ENCODE data around the gene RNPEPL1.
A peak's percentile ranks its signal among the peaks of the same experiment; 100 is the strongest.

The RNPEPL1 gene

DNA sequence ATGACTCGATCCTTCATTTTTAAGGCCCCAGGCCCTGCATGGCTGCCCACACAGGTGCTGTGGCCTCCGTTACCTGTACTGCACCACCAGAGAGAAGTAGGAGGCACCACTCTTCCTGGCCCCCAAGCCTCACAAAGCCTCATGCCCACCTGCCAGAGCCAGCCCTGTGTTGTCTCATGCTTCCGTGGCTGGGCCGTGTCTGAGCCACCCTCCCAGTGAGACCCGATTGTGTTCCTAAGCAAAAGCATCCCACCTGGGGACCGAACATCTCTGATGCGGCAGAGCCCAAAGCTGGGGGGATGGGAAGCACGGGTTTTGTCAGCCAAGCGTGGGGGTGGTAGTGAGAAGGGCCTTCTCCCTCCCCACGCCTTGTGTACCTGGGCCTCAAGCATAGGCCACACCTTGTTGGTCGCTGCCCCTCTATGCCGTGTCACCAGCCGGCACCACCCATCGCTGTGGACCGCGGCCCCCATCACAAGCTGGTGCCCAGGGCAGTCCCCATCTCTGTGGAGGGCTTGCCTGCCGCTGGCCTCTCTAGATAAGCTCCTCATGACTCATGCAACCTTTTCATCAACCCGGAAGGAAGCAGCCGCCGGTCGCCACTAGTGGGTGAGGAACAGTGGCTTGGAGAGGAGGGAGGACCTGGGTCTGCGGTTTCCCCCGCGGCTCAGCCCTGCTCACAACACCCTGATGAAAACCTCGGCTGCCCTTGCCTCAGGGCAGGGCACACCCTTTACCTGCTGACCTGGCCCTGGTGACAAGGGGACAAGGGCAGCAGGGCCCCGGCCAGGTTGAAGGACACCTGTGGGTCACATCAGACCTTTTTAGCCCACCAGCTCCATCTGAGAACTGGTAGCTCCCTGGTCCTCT is 2.7 kb upstream of the RNPEPL1 start:
- DNase-seq (ENCODE audit: low spot score) = no peak

DNA sequence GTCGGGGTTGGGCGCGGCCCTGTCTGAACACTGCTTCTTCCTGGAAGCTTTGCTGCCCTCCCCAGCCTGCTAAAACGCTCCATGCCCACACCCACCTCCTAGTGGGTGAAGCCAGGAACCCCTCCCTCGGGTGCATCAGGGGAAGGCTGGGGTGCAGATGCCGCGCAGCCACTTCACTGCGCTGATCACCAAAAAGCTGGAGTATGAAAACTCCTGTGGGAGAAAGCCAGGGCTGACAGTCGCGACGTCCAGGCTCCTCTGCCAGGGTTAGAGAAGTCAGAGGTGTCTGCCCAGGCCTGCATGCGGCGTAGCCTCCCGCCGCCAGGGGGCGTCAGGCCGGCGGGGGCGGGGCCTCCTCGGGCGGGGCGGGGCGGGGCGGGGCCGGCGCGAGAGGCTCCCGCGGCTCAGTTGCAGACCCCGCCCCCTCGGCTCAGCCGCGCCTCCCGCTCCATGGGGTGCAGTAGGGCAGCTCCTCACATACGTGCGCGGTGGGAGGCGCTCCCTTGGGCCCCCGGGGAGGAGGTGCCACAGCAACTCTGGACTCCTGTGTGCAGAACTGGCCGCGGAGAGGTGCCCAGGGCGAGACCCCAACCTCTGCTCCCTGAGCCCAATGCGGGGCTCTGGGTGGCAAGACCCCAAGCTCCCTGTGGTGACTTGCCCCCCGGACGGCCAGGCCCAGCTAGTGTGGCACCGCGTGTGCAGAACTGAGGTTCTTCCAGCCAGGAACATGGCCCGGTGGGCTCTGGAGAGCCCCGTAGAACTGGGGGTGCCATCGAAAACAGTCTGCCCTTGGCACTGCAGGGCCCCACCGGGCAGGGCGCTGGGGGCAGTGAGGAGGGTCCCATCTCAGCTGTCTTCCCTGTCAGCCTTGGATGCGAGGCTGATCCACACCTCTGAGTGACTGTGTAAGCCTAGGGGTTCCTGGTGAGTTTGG is 1.8 kb upstream of the RNPEPL1 start:
- peak; percentile 92 for DNase-seq (ENCODE audit: low spot score)

DNA sequence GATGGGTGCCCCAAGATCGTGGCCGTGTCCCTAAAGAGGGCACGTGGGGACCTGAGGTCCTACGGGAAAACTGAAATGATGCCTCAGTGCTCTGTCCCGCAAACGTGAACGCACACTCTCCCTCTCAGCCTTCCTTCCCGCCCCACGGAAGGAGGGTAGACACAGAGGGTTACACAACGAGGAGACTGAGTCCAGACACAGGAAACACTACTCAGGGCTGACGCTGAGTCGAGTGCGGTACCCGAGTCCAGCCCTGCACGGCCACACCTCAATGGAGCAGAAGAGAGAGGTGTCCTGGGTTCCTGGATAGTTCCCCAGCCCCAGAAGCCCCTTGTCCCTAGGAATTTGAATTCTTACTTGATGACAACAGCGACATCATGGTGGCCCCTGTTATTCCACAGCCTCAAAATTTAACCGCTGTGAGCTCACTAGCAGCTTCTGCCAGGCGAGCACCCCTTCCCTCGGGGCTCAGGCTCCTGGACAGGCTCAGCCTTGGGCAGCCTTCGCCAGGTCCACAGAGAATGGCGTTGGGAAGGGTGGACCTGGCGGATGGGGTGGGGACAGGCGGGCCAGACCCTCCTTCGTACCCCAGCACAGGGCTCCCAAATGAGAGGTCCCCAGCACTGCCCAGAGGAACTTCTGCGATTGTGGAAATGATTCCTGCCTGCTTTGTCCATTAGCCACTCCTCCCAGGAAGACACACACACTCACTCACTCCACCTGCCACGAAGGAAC is 980 bp upstream of the RNPEPL1 start:
- no peak for DNase-seq (ENCODE audit: low spot score)

DNA sequence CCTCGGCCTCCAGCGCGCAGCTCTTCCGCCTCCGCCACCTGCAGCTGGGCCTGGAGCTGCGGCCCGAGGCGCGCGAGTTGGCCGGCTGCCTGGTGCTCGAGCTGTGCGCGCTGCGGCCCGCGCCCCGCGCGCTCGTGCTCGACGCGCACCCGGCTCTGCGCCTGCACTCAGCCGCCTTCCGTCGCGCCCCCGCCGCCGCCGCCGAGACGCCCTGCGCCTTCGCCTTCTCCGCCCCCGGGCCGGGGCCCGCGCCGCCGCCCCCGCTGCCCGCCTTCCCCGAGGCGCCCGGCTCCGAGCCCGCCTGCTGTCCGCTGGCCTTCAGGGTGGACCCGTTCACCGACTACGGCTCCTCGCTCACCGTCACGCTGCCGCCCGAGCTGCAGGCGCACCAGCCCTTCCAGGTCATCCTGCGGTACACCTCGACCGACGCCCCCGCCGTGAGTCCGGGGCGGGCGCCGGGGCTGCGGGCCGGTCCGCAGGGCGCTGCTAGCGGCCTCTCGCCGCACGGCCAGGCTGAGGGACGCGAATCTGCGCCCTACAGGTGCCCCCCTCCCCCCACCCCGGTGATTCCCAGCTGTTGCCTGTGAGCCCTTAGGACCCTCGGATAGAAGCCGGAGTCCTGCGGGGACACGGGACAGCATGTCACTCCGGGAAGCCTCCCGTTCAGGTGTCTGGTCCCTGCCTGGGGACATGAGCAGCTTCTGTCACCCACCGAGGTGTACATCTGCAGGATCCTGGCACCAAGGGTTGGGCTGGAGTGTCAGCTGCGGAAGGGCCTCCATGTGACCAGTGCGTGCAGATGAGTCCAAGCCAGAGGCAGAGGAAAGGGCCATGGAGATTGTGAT is 616 bp downstream of the RNPEPL1 start:
- DNase-seq (ENCODE audit: low spot score) = peak; percentile 88

DNA sequence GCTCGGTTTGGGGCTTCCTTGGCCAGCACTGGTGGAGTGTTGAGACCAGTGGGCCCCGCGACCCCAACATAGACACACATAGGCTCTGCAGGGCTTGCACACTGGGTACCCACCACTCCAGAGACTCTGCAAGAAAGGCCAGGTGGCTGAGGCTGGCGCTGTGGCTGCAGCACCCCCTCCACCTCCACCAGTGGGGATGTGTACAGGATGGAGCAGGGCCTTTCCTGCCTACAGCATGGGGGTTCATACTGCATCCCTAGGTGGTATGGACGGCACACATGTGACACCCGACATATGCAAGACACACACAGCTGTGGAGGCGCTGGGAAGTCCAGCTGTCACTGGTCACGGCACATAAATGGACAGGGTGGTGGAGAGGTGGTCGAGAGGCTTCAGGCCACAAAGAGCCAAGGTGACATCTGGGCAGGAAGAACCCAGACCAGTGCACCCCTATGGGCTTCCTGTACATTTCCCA is 1.3 kb downstream of the RNPEPL1 start:
- no peak for DNase-seq (ENCODE audit: low spot score)

DNA sequence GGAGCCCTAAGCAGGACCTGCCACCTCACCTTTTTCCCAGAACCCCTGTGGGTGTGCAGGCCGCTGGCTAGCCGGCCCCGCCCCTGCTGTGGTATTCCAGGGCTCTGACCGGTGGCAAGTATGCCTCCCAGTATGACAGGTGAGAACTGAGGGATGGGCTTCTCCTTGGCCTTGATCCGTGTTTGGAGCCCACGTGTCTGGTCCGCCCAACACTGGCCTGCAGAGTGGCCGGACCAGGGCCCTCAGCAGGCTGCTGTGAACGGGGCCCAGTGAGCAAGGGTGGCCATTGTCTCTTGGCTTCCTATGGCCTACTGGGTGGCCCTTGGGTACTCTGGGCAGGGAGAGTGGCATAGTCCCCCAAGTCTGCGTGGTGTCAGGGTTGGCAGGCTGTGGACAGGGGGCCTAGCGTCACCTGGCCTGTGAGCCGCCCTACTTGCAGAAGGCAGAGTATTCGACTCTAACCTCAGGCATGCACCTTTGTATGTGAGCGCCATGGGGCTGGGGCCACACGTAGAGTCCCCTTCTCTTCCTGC is 1.8 kb downstream of the RNPEPL1 start:
- DNase-seq (ENCODE audit: low spot score) = no peak

DNA sequence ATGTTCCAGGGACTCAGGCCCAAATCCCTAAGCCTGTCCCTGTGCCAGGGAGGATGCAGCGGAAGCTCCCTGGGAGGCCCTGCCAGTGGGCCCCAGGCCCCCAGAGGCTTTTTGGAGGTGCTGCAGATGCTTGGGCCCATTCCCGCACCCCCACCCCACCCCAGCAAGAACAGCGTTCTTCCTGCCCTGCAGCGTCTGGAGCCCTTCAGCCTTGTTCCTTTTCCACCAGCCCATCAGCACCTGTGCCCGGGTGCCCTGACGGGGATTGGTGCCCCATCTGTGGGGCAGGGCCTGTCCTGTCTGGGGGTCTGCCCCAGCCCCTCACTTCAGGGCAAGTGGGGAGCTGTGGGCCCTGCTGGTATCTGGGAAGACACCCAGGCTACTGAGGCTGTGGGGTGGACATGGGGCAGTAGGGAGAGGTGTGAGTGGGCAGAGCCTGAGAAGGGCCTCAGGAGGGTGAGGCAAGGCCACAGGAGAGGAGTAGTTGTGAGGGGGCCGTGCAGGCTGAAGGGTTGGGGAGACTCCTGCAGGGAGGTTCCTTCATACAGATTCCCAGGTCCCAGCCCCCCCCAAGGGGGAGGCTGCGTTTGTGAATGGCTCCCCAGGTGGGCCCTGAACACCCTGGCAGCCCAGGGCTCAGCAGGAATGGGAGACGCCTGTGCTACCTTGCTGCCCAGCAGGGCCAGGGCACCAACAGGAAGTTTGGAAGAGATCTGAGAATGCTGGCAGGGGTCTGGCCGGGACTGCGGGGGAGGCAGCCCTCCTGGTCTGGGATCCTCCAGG is 2.4 kb downstream of the RNPEPL1 start:
- no peak for DNase-seq (ENCODE audit: low spot score)

DNA sequence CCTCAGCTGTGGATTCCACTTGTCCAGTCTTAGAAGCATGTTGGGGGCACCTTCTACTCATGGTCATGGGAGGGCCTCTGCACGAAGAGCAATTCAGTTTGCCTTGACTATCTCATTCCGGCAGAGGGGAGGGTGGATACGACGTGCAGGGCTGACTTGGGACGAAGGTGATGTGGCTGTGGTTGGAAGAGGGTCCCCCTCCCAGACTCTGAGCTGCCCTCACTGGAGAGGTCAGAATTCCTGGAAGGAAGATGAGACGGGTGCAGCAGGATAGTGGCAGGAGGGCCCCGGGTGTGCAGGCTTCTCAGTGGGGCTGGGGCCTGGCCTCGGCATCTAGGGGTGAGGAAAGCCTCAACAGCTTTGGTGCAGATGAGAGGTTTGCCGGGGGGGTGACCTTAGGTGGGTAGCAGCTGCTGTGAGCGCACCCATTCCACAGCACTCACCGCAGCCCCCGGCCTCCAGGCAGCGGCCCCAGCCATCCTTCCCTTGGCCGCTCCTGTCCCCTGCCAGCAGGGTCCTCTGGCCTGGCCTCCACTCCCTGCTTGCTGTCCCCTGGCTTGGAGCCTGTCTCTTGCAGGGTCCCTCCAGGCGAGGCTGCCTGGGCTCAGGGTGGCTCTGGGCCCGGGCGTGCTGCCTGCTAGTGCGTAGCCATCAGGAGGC is 3.2 kb downstream of the RNPEPL1 start:
- DNase-seq (ENCODE audit: low spot score) = no peak

DNA sequence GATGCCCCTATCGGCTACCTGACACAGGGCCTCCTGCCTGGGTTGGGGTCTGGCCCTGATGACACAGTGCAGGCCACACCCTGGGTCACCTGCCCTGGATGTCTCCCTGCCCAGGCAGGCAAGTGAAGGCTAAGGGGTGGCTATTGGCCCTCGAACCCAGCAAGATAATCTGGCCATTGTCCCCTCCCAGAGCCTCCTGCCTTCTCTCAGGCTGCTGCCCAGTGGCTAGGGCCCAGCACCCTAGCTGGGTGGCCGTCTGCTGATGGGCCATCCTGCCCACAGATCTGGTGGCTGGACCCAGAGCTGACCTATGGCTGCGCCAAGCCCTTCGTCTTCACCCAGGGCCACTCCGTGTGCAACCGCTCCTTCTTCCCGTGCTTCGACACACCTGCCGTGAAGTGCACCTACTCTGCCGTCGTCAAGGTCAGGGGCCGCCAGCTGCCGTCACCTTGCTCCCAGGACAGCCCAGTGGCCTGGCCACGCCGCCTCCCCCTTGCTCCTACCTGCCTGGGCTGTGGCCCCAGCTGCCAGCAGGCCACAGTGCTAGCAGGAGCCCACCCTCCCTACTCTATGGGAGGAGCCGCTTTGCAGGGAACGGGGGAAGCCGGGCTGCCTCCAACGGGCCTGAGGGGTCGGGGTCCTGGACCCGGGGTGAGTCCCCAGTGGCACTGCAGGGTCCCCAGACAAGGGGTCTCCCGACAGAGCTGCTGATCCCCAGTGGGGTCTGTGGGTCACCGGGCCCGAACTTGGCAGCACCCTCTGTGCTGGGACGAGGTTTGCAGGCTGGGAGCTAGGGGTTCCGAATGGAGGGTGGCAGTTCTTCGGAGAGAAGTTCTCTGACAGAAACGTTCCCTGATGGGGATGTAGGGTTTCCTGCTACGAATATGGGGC is 4.1 kb downstream of the RNPEPL1 start:
- DNase-seq (ENCODE audit: low spot score) = no peak

DNA sequence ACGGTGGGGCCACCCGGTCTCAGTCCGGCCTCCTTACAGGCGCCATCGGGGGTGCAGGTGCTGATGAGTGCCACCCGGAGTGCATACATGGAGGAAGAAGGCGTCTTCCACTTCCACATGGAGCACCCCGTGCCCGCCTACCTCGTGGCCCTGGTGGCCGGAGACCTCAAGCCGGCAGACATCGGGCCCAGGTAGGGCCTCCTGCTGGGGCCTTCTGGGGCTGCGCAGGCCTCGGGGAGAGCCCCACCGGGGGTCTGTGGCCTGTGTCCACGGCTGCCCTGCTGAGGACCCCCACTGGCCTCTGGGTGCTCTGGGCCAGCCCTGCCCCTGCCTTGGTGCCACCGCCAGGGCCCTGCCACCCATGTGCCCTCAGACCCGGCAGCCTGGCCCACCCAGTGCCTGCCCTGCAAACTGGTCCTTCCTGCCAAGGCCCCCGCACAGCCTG is 4.8 kb downstream of the RNPEPL1 start:
- no peak for DNase-seq (ENCODE audit: low spot score)

DNA sequence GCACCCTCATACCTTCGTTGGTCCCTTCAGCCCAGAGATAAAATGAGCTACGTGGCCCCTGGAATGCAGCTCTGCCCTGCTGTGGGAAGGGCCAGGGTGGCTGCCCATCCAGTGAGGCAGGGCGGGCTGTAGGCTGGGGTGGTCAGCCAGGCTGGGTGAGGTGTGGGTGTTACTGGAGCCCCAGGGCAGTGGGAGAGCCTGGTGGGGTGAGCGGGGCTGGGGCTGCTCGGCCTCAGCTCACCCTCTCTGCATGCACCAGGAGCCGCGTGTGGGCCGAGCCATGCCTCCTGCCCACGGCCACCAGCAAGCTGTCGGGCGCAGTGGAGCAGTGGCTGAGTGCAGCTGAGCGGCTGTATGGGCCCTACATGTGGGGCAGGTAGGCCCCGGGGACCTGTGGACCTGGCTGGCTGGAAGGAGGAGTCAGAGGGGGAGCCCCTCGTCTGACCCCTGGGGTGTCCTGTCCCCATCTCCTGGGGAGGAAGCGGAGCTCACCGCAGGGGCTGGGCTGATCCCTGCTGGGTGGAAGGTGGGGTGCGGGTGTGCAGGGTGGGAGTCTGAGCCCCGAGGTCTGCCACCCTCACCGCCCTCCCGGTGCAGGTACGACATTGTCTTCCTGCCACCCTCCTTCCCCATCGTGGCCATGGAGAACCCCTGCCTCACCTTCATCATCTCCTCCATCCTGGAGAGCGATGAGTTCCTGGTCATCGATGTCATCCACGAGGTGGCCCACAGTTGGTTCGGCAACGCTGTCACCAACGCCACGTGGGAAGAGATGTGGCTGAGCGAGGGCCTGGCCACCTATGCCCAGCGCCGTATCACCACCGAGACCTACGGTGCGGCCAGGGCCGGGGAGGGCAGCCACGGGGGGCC is 5.5 kb downstream of the RNPEPL1 start:
- DNase-seq (ENCODE audit: low spot score) = no peak

DNA sequence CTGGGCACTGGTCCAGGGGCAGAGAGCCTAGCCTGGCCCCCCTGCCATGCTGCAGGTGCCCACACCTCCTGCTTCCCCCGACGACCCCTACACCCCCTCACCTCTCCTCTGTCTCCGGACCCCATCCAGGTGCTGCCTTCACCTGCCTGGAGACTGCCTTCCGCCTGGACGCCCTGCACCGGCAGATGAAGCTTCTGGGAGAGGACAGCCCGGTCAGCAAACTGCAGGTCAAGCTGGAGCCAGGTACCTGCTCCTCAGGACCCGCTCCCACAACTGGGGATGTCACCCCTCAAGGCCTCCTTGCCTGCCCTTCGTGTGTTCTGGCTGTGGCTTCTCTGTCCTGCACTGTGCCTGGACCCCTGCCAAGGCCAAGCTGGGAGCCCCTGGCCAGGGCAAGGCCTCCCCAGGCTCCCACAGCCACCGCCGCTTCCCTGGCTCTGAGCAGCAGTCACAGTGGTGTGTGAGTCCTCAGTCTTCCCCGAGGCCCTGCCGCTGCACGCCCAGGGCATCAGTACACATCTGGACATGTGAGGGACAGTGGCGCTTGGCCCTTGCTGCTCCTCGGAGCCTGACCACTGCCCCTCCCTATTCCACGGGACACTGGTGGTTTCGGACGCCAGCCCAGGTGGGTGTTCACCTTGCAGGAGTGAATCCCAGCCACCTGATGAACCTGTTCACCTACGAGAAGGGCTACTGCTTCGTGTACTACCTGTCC is 6.3 kb downstream of the RNPEPL1 start:
- DNase-seq (ENCODE audit: low spot score) = no peak

DNA sequence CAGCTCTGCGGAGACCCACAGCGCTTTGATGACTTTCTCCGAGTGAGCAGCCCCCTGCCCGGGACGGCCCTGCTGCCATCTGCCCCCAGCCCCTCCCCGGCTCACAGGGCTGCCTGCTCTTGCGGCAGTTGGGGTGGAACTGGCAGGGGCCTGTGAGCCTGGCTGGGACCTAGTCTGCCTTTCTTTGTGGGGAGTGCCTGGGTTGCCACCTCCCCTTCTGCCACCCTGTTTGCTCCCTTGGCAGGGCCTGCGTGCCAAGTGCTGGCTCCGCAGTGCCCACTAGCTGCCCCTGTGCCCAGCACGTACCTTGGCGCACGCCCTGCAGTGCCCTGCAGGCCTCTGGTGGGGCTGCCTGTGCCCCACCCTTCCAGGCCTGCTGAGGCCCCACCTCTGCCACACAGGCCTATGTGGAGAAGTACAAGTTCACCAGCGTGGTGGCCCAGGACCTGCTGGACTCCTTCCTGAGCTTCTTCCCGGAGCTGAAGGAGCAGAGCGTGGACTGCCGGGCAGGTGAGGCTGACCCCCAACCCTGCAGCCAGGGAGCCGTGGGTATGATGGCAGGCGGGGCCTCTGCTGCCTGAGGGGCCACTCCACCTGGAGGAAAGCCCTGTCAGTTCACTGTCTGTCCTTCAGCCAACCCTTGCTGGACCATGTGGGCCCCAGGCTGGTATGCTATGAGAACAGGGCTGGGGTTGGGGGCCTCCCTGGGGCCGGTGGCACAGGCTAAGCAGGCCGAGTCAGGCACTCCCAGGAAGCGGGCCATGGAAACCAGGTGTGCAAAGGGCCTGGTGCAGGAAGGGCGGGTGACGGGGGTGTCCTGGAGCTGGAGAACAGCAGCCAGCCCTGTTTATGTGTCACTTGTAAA is 7.0 kb downstream of the RNPEPL1 start:
- no peak for DNase-seq (ENCODE audit: low spot score)

DNA sequence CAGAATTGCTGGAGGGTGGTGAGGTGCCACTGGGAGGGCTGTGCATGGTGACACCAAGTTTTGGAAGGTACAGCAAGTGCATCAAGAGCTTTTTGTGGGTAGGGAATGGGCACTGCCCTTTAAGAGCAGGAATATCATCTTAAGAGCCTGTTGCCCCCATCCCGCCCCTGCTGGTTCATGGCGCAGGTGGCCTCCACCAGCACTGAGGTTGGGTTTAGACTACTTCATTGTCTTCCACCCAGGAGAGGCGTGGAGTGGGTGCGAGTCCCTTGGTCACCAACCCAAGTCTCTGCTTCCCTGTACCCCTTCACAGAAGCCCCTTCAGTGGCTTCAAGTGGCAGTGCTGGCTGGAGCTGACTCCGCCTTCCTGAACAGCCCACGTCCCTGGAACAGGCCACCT is 7.8 kb downstream of the RNPEPL1 start:
- no peak for DNase-seq (ENCODE audit: low spot score)

DNA sequence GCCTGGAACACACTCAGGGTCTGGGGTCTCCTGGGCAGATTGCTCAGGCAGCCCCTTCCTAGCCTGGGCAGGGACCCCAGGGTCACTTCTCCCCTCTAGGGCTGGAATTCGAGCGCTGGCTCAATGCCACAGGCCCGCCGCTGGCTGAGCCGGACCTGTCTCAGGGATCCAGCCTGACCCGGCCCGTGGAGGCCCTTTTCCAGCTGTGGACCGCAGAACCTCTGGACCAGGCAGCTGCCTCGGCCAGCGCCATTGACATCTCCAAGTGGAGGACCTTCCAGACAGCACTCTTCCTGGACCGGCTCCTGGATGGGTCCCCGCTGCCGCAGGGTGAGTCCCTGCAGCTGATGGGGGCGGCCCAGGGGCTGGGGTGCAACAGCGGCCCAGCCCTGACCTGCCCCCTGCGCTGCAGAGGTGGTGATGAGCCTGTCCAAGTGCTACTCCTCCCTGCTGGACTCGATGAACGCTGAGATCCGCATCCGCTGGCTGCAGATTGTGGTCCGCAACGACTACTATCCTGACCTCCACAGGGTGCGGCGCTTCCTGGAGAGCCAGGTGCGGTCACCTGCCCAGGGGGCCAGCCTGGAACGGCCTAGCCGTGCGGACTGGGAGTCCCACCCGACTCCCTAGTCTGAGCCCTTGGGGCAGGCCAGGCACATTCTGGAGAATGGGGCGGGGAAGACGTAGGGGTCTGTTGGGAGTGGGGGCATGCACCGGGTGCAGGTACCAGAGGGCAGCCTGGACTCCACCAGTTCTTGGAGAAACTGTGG is 8.3 kb downstream of the RNPEPL1 start:
- DNase-seq (ENCODE audit: low spot score) = no peak
